GM12864 (cell line): ENCODE data around the gene BSG.

ENCODE experiments used
- DNase-seq: peaks from one replicate; pipeline ENCODE4 v3.0.0-alpha.2; 2011; ENCODE audit warnings: low read depth
- H3K4me3 ChIP-seq: 2 replicates; pipeline ENCODE4 v1.5.1; 2011; ENCODE audit warnings: mild to moderate bottlenecking, low read depth, low read length, control low read depth
- TF ChIP-seq, protein P1 (sequence below): IDR thresholded peaks from 2 replicates; pipeline ENCODE4 v1.5.1; 2011; ENCODE audit warnings: low read depth, mild to moderate bottlenecking, moderate library complexity, low read length, control low read depth, inconsistent platforms; ENCODE audit errors: missing control alignments

Gene BSG

DNA sequence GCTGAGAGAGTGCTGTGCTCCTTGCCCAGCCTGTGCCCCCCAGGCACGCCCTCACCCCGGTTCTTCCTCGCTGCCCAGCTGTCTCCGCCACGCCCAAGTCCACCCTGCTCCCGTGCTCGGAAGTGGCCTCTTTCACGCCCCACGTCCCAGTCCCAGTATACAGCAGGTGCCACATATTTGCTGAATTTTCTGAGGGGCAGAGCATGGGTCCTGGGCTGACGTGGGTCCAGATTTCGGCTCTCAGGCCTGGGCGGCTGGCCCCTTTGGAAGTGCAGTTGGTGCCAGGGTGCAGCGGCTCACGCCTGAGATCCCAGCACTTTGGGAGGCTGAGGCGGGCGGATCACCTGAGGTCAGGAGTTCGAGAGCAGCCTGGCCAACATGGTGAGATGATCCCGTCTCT is 20.7 kb downstream of the BSG start:
- no peak overlapping the region for H3K4me3 ChIP-seq
- no peak for DNase-seq
- TF ChIP-seq, protein P1, sequence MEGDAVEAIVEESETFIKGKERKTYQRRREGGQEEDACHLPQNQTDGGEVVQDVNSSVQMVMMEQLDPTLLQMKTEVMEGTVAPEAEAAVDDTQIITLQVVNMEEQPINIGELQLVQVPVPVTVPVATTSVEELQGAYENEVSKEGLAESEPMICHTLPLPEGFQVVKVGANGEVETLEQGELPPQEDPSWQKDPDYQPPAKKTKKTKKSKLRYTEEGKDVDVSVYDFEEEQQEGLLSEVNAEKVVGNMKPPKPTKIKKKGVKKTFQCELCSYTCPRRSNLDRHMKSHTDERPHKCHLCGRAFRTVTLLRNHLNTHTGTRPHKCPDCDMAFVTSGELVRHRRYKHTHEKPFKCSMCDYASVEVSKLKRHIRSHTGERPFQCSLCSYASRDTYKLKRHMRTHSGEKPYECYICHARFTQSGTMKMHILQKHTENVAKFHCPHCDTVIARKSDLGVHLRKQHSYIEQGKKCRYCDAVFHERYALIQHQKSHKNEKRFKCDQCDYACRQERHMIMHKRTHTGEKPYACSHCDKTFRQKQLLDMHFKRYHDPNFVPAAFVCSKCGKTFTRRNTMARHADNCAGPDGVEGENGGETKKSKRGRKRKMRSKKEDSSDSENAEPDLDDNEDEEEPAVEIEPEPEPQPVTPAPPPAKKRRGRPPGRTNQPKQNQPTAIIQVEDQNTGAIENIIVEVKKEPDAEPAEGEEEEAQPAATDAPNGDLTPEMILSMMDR: no peak

GRCh38 chr19:593505-593904 is 21.1 kb downstream of the BSG start:
- no peak overlapping the region for H3K4me3 ChIP-seq
- TF ChIP-seq, protein P1: no peak
- DNase-seq: no peak

- H3K4me3 ChIP-seq: no peak overlapping the region
- DNase-seq: no peak
- TF ChIP-seq, protein P1: no peak
Measured at GRCh38 chr19:594265-594870, 22.0 kb downstream of the BSG start.

GRCh38 chr19:595326-596262 is 23.2 kb downstream of the BSG start:
- TF ChIP-seq, protein P1: no peak
- H3K4me3 ChIP-seq: no peak overlapping the region
- no peak for DNase-seq

DNA sequence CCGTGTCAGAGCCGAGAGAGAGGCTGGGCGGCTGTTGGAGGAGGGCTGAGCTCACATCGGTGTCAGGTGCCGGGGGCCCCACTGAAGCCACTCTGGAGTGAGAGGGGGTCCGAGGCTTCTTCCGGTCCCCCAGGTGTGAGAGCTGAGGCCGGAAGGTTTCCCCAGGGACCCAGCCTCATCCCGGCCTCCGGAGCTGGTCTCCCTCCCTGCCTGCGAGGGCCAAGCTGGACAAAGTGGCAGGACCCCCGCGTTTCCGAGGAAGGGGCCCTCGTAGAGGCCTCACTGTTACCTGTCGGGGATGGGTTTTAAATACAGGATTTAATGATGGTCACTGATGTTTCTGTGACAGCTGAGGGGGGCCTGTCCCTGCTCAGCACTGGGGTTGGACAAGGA is 23.9 kb downstream of the BSG start:
- no peak for DNase-seq
- TF ChIP-seq, protein P1: no peak
- no peak overlapping the region for H3K4me3 ChIP-seq

GRCh38 chr19:597406-598315 is 25.3 kb downstream of the BSG start:
- DNase-seq: no peak
- no peak overlapping the region for H3K4me3 ChIP-seq
- TF ChIP-seq, protein P1: no peak
